Measurements from ENCODE around the gene SPATS2L. TPM values are rescaled to one million over a fixed set of nuclear protein-coding genes. Genes with fewer than 3 reads are reported as not detected.

SPATS2L gene
- total and polyA plus RNA-seq, 2 of the 13 experiments (the other 11 are each of a cell fraction or from before 2014, with no cell fraction given): 154 to 212 TPM

DNA sequence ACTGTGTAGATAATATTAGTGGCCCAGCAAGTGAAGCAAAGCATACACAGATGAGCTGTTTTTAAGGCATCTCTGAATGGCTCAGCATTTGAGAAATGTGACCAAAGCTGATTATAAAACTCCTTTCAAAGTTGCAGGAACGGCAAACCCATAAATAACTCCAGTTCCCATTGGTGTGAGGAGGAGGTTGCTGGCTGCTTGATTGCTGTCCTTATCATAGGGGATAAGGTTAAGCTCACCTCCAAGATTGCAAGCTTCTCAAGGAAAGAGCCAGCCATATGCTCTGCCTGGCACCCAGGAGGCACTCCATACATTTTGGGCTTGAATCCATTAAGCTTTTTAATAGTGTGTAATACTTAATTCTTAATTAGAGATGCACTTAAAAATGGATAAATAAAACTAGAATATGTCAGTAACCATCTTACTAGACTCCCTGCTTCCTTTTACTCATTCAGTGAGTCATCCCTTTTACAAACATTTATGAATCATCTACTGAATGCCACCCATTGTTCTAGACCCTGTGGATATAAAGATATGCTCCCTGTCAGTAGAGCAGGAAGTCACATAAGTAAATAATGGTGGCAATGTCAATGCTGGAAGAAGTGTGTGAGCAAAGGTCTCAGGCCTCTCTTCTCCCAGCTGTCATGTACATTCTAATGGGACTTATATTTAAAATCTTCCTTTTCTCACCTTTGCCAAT lies 99.3 kb downstream of the SPATS2L start (continued):
- TF ChIP-seq ZC3H13 (CRISPR knock-in tag; IDR thresholded peaks at IDR 0.05) (no peak), RXRB (CRISPR knock-in tag; IDR thresholded peaks at IDR 0.05; ENCODE audit: borderline replicate concordance) (peak; percentile 94), YEATS4 (CRISPR knock-in tag; IDR thresholded peaks at IDR 0.05; ENCODE audit: borderline replicate concordance) (no peak; the same call in 1 of the 2 replicates), TCF7 (IDR thresholded peaks at IDR 0.05; ENCODE audit: low read depth) (peak; percentile 58), SUZ12 (IDR thresholded peaks at IDR 0.05; ENCODE audit: low read depth, low read length) (no peak), JUN (CRISPR knock-in tag; IDR thresholded peaks at IDR 0.05) (peak; percentile 96), POGZ (CRISPR knock-in tag; IDR thresholded peaks at IDR 0.05) (peak; percentile 79), HOXA3 (CRISPR knock-in tag; IDR thresholded peaks at IDR 0.05) (peak; percentile 70), KLF11 (CRISPR knock-in tag; IDR thresholded peaks at IDR 0.05) (peak; percentile 88; the same call in 1 of the 2 replicates), CC2D1A (CRISPR knock-in tag; IDR thresholded peaks at IDR 0.05) (no peak), ZNF335 (CRISPR knock-in tag; IDR thresholded peaks at IDR 0.05) (no peak), ZNF777 (CRISPR knock-in tag; IDR thresholded peaks at IDR 0.05) (no peak), ZNF629 (CRISPR knock-in tag; conservative IDR thresholded peaks at IDR 0.05) (peak; percentile 7; the same call in 1 of the 2 replicates), ZNF746 (CRISPR knock-in tag; IDR thresholded peaks at IDR 0.05) (no peak), PPARG (CRISPR knock-in tag; conservative IDR thresholded peaks at IDR 0.05) (peak; percentile 97), CENPT (CRISPR knock-in tag; IDR thresholded peaks at IDR 0.05; ENCODE audit: low read depth) (no peak), RCOR2 (CRISPR knock-in tag; IDR thresholded peaks at IDR 0.05) (peak; percentile 60; the same call in 1 of the 2 replicates), ZMYM3 (CRISPR knock-in tag; IDR thresholded peaks at IDR 0.05) (0 out of 2 replicates have a peak, but pooled peaks have one; percentile 46), ATF1 (CRISPR knock-in tag; IDR thresholded peaks at IDR 0.05) (peak; percentile 55; the same call in 1 of the 2 replicates), SAP130 (CRISPR knock-in tag; IDR thresholded peaks at IDR 0.05; ENCODE audit: low read depth) (peak; percentile 96)
- TF ChIP-seq, protein P1, sequence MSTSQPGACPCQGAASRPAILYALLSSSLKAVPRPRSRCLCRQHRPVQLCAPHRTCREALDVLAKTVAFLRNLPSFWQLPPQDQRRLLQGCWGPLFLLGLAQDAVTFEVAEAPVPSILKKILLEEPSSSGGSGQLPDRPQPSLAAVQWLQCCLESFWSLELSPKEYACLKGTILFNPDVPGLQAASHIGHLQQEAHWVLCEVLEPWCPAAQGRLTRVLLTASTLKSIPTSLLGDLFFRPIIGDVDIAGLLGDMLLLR (CRISPR knock-in tag; IDR thresholded peaks at IDR 0.05): no peak
- TF ChIP-seq, protein P2, sequence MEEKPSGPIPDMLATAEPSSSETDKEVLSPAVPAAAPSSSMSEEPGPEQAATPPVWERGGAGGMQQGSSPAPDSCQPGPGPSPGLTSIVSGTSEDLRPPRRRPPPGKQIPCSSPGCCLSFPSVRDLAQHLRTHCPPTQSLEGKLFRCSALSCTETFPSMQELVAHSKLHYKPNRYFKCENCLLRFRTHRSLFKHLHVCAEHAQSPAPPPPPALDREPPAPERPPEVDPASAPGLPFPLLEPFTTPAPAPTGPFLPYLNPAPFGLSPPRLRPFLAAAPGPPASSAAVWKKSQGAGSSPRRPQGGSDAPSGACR (CRISPR knock-in tag; IDR thresholded peaks at IDR 0.05): peak; percentile 64; the same call in 1 of the 2 replicates
- TF ChIP-seq, protein P3, sequence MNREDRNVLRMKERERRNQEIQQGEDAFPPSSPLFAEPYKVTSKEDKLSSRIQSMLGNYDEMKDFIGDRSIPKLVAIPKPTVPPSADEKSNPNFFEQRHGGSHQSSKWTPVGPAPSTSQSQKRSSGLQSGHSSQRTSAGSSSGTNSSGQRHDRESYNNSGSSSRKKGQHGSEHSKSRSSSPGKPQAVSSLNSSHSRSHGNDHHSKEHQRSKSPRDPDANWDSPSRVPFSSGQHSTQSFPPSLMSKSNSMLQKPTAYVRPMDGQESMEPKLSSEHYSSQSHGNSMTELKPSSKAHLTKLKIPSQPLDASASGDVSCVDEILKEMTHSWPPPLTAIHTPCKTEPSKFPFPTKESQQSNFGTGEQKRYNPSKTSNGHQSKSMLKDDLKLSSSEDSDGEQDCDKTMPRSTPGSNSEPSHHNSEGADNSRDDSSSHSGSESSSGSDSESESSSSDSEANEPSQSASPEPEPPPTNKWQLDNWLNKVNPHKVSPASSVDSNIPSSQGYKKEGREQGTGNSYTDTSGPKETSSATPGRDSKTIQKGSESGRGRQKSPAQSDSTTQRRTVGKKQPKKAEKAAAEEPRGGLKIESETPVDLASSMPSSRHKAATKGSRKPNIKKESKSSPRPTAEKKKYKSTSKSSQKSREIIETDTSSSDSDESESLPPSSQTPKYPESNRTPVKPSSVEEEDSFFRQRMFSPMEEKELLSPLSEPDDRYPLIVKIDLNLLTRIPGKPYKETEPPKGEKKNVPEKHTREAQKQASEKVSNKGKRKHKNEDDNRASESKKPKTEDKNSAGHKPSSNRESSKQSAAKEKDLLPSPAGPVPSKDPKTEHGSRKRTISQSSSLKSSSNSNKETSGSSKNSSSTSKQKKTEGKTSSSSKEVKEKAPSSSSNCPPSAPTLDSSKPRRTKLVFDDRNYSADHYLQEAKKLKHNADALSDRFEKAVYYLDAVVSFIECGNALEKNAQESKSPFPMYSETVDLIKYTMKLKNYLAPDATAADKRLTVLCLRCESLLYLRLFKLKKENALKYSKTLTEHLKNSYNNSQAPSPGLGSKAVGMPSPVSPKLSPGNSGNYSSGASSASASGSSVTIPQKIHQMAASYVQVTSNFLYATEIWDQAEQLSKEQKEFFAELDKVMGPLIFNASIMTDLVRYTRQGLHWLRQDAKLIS (CRISPR knock-in tag; IDR thresholded peaks at IDR 0.05): no peak
- TF ChIP-seq, protein P4, sequence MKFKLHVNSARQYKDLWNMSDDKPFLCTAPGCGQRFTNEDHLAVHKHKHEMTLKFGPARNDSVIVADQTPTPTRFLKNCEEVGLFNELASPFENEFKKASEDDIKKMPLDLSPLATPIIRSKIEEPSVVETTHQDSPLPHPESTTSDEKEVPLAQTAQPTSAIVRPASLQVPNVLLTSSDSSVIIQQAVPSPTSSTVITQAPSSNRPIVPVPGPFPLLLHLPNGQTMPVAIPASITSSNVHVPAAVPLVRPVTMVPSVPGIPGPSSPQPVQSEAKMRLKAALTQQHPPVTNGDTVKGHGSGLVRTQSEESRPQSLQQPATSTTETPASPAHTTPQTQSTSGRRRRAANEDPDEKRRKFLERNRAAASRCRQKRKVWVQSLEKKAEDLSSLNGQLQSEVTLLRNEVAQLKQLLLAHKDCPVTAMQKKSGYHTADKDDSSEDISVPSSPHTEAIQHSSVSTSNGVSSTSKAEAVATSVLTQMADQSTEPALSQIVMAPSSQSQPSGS (CRISPR knock-in tag; IDR thresholded peaks at IDR 0.05): peak; percentile 91
- TF ChIP-seq, protein P5, sequence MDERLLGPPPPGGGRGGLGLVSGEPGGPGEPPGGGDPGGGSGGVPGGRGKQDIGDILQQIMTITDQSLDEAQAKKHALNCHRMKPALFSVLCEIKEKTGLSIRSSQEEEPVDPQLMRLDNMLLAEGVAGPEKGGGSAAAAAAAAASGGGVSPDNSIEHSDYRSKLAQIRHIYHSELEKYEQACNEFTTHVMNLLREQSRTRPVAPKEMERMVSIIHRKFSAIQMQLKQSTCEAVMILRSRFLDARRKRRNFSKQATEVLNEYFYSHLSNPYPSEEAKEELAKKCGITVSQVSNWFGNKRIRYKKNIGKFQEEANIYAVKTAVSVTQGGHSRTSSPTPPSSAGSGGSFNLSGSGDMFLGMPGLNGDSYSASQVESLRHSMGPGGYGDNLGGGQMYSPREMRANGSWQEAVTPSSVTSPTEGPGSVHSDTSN (CRISPR knock-in tag; IDR thresholded peaks at IDR 0.05): peak; percentile 52; the same call in 1 of the 2 replicates
